K562 (cell line): ENCODE measurements around the gene SRD5A1. TPM values are rescaled to one million over a fixed set of nuclear protein-coding genes. Genes with fewer than 3 reads are reported as not detected.
A peak's percentile ranks its signal among the peaks of the same experiment; 100 is the strongest.

Source experiments
- DPF2 ChIP-seq: fragments of 450-650 bp; IDR thresholded peaks from 2 replicates; pipeline ENCODE4 v1.6.1; 2016
- ERF ChIP-seq: fragments of 450-650 bp; formaldehyde crosslinking; IDR thresholded peaks from 2 replicates; pipeline ENCODE4 v1.4.0; 2020; ENCODE audit warnings: mild to moderate bottlenecking, mixed read lengths
- GATAD2B ChIP-seq: fragments of 450-650 bp; IDR thresholded peaks from 2 replicates; pipeline ENCODE4 v1.6.1; 2017; ENCODE audit warnings: mild to moderate bottlenecking, borderline replicate concordance
- HMGN3 ChIP-seq: IDR thresholded peaks from 2 replicates; pipeline ENCODE4 v1.6.1; 2011; ENCODE audit warnings: borderline replicate concordance, low read depth, mild to moderate bottlenecking, mixed read lengths, low read length; ENCODE audit not compliant: insufficient read length; ENCODE audit errors: extremely low read depth
- ILF3 ChIP-seq: fragments of 450-650 bp; IDR thresholded peaks from 2 replicates; pipeline ENCODE4 v1.6.1; 2018; ENCODE audit warnings: antibody characterized with exemption, mild to moderate bottlenecking, moderate library complexity, borderline replicate concordance
- MCM5 ChIP-seq: fragments of 450-650 bp; IDR thresholded peaks from 2 replicates; pipeline ENCODE4 v1.6.1; 2016; ENCODE audit warnings: low read depth
- MLLT1 ChIP-seq, 2 experiments: fragments of 450-650 bp; IDR thresholded peaks; 2 replicates each; pipeline ENCODE4 v1.6.1; 2016
- PHF8 ChIP-seq: fragments of 200-600 bp; sonication (generic); IDR thresholded peaks from 2 replicates; pipeline ENCODE4 v1.6.1; 2012; ENCODE audit warnings: mixed run types, mild to moderate bottlenecking, inconsistent platforms, low read length, moderate library complexity, borderline replicate concordance
- POLR2AphosphoS5 ChIP-seq: IDR thresholded peaks from 2 replicates; pipeline ENCODE4 v1.6.1; 2011; ENCODE audit warnings: mild to moderate bottlenecking, low read depth, low read length, moderate library complexity; ENCODE audit not compliant: control insufficient read depth, insufficient read depth
- PRDM10 ChIP-seq: fragments of 450-650 bp; IDR thresholded peaks from 2 replicates; pipeline ENCODE4 v1.6.1; 2018; ENCODE audit not compliant: partially characterized antibody
- RBBP5 ChIP-seq: fragments of 200-600 bp; sonication (generic); IDR thresholded peaks from 2 replicates; pipeline ENCODE4 v1.6.1; 2012; ENCODE audit warnings: borderline replicate concordance, mild to moderate bottlenecking, low read length, control low read depth, inconsistent platforms; ENCODE audit not compliant: insufficient read depth, poor library complexity, severe bottlenecking
- RBFOX2 ChIP-seq: fragments of 200-400 bp; formaldehyde crosslinking; IDR thresholded peaks from 2 replicates; pipeline ENCODE4 v1.6.1; 2017; ENCODE audit warnings: low read depth, mild to moderate bottlenecking, low read length, moderate library complexity
- SAFB ChIP-seq: fragments of 200-400 bp; formaldehyde crosslinking; IDR thresholded peaks from 2 replicates; pipeline ENCODE4 v1.6.1; 2017; ENCODE audit warnings: low read depth, low read length, borderline replicate concordance
- SIN3A ChIP-seq, 2 experiments: fragments of 150-350 bp in 1 of 2; IDR thresholded peaks; 2 replicates each; pipeline ENCODE4 v1.6.1; 2011 to 2016; ENCODE audit warnings: borderline replicate concordance in 2 of 2, low read depth in 2 of 2, low read length in 2 of 2, mild to moderate bottlenecking in 2 of 2, moderate library complexity in 2 of 2; ENCODE audit not compliant: control insufficient read depth in 1 of 2
- SRSF9 ChIP-seq: fragments of 200-400 bp; formaldehyde crosslinking; IDR thresholded peaks from 2 replicates; pipeline ENCODE4 v1.6.1; 2017; ENCODE audit warnings: low read depth, low read length, borderline replicate concordance
- TAF9B ChIP-seq: fragments of 450-650 bp; IDR thresholded peaks from 2 replicates; pipeline ENCODE4 v1.6.1; 2018; ENCODE audit warnings: mild to moderate bottlenecking; ENCODE audit not compliant: partially characterized antibody
- ZFX ChIP-seq: sonication (generic); formaldehyde crosslinking; IDR thresholded peaks from 2 replicates; pipeline ENCODE4 v1.8.0; 2022; ENCODE audit warnings: mild to moderate bottlenecking, missing genetic modification reagents, moderate library complexity
- ZKSCAN8 ChIP-seq: fragments of 200-800 bp; sonication (Bioruptor generic); IDR thresholded peaks from 2 replicates; pipeline ENCODE4 v1.6.1; 2016; ENCODE audit warnings: missing genetic modification characterization, missing compliant biosample characterization
- ZNF274 ChIP-seq: IDR thresholded peaks from 2 replicates; pipeline ENCODE4 v1.6.1; 2011; ENCODE audit warnings: low read depth, mild to moderate bottlenecking, low read length, moderate library complexity, borderline replicate concordance
- ZNF324 ChIP-seq: fragments of 250-450 bp; sonication (Bioruptor Pico); IDR thresholded peaks from 2 replicates; pipeline ENCODE4 v1.4.0; 2020; ENCODE audit warnings: mild to moderate bottlenecking
- polyA plus RNA-seq, 8 experiments: library from polyadenylated mRNA; depleted of rRNA in 4 of 8; stranded (reverse) in 5 of 8; unstranded in 3 of 8; fragments of >200 nt; fragmentation: Nextera tagmentation in 2 of 8; fragmentation: Illumina TruSeq in 1 of 8; extraction: Ambion mirVana in 2 of 8; extraction: Trizol in 1 of 8; gene quantifications; 2 replicates each; pipeline versions ENCODE4 v1.2.1 to v1.2.3, GENCODE V29; 2011 to 2014; ENCODE audit warnings: inconsistent platforms in 1 of 8, missing spikeins in 1 of 8
- total RNA-seq, 7 experiments: library from RNA; depleted of rRNA in 6 of 7; stranded (reverse); fragments of >200 nt in 6 of 7; fragmentation: Illumina TruSeq in 2 of 7; extraction: Trizol in 2 of 7; gene quantifications; 2 replicates each; pipeline versions ENCODE4 v1.2.1 to v1.2.3, GENCODE V29; 2011 to 2021; ENCODE audit warnings: low replicate concordance in 1 of 7

The SRD5A1 gene
- total and polyA plus RNA-seq, 9 of the 15 experiments (the other 6 are each of a cell fraction or from before 2014, with no cell fraction given) = 1.3 to 22.6 (median 8.1) TPM

- no peak for TF ChIP-seq PRDM10
- TF ChIP-seq HMGN3 = peak; percentile 74
- TF ChIP-seq POLR2AphosphoS5 = no peak
- TF ChIP-seq TAF9B = no peak
- TF ChIP-seq ZKSCAN8 (CRISPR knock-in tag) = no peak
- peak; percentile 49; the same call in 1 of the 2 replicates for TF ChIP-seq GATAD2B
- TF ChIP-seq SRSF9 = no peak
- no peak for TF ChIP-seq MLLT1 (IDR thresholded peaks at IDR 0.05)
- peak; percentile 77 for TF ChIP-seq RBBP5
- no peak for TF ChIP-seq DPF2
- TF ChIP-seq ZNF274 = no peak
- TF ChIP-seq ZFX (CRISPR knock-in tag) = peak; percentile 25; the same call in 1 of the 2 replicates
- peak; percentile 48 for TF ChIP-seq RBFOX2
- TF ChIP-seq SAFB = peak; percentile 40; the same call in 1 of the 2 replicates
- TF ChIP-seq SIN3A (IDR thresholded peaks at IDR 0.05; ENCODE audit: borderline replicate concordance in 2 of 2, control insufficient read depth in 1 of 2, low read depth in 2 of 2, low read length in 2 of 2) = peak; percentile 38 to 55; a peak in 2 of 4 replicates
- TF ChIP-seq PHF8 = peak; percentile 17; the same call in 1 of the 2 replicates
- TF ChIP-seq ILF3 = no peak
- TF ChIP-seq MCM5 = no peak
- 0 out of 2 replicates have a peak, but pooled peaks have one; percentile 28 for TF ChIP-seq ERF
- no peak for TF ChIP-seq ZNF324 (CRISPR knock-in tag)
Measured at GRCh38 chr5:6714226-6715041, 81.2 kb downstream of the SRD5A1 start (continued).
